NOMO-1 treated with DMSO at 0.1 percent for 48 hours (cell line): ENCODE data around the gene FSIP1.

Experiments used
- DNase-seq: peaks from one replicate; lab custom pipeline; 2025; ENCODE audit not compliant: unreplicated experiment; lab: John Stamatoyannopoulos, UW

The FSIP1 gene

GRCh38 chr15:39558421-39558820, 224.2 kb downstream of the FSIP1 start:
- no peak for DNase-seq

GRCh38 chr15:39556461-39556860, 226.2 kb downstream of the FSIP1 start:
- no peak for DNase-seq

- no peak for DNase-seq
These were observed 226.8 kb downstream of the FSIP1 start for GRCh38 chr15:39555885-39556284.

GRCh38 chr15:39554746-39555387, 227.8 kb downstream of the FSIP1 start:
- DNase-seq, result no peak

- no peak for DNase-seq
These were observed 228.5 kb downstream of the FSIP1 start for GRCh38 chr15:39553947-39554693.

GRCh38 chr15:39552556-39552955, 230.1 kb downstream of the FSIP1 start:
- peak; percentile 67 for DNase-seq

GRCh38 chr15:39551476-39551875, 231.2 kb downstream of the FSIP1 start:
- DNase-seq, result no peak
